Coronary artery (tissue), 2 donors: ENCODE measurements around the gene PLA2R1.

ENCODE experiments used
- DNase-seq: peaks from one replicate; pipeline ENCODE4 v3.0.0-alpha.2; 2017; ENCODE audit warnings: low spot score
- H3K27ac ChIP-seq, 2 donors: fragments of 200-600 bp; sonication (generic); one replicate each; pipeline ENCODE4 v1.5.1; 2016 to 2019
- H3K4me3 ChIP-seq: fragments of 200-600 bp; sonication (generic); 2 replicates; pipeline ENCODE4 v1.5.1; 2016; ENCODE audit warnings: mild to moderate bottlenecking, moderate library complexity
- TF ChIP-seq, protein P1 (sequence below): fragments of 200-600 bp; sonication (generic); IDR thresholded peaks from one replicate; pipeline ENCODE4 v1.5.1; 2019; ENCODE audit warnings: antibody characterized with exemption

The PLA2R1 gene

DNA sequence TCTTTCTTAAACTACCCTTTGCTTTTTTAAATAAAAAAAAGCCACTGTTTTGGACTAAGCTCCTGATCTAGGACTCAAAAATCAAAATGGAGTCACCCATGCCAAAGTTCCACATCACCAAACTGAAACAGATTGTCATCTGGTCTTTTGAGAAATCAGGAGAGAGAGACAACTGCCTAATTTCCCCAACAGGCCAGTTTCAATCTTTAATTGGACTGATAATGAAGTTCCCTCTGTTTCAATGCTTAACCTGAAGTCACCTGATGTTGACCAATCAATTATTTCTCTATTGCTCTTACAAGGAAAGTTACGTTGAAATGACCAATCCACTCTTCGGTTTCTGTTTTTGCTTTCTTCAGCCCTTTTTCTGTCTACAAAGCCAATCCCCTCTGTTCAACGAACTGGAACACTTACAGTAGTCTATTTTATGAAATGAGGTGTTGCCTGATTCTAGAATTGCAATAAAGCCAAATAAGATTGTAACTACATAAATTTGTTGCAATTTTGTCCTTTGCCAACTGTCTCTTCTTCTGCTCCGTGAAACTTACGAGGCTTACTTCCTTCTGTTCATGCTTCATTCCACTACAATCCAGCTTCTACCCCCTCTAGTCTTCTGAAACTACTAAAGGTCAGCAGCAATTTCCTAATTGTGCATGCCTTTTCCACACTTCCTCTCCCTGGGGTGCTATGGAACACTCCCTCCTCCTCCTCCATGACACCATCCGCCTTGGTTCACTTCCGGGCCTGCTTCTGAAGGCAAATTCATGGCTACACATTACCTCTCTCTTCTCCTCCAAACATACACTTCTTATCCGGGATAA lies 169.2 kb downstream of the PLA2R1 start:
- no peak overlapping the region for H3K27ac ChIP-seq
- TF ChIP-seq, protein P1, sequence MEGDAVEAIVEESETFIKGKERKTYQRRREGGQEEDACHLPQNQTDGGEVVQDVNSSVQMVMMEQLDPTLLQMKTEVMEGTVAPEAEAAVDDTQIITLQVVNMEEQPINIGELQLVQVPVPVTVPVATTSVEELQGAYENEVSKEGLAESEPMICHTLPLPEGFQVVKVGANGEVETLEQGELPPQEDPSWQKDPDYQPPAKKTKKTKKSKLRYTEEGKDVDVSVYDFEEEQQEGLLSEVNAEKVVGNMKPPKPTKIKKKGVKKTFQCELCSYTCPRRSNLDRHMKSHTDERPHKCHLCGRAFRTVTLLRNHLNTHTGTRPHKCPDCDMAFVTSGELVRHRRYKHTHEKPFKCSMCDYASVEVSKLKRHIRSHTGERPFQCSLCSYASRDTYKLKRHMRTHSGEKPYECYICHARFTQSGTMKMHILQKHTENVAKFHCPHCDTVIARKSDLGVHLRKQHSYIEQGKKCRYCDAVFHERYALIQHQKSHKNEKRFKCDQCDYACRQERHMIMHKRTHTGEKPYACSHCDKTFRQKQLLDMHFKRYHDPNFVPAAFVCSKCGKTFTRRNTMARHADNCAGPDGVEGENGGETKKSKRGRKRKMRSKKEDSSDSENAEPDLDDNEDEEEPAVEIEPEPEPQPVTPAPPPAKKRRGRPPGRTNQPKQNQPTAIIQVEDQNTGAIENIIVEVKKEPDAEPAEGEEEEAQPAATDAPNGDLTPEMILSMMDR = no peak
- no peak for DNase-seq
- no peak overlapping the region for H3K4me3 ChIP-seq

GRCh38 chr2:159891917-159892730 lies 170.3 kb downstream of the PLA2R1 start:
- no peak overlapping the region for H3K27ac ChIP-seq
- TF ChIP-seq, protein P1 = no peak
- DNase-seq = no peak
- H3K4me3 ChIP-seq = no peak overlapping the region

DNA sequence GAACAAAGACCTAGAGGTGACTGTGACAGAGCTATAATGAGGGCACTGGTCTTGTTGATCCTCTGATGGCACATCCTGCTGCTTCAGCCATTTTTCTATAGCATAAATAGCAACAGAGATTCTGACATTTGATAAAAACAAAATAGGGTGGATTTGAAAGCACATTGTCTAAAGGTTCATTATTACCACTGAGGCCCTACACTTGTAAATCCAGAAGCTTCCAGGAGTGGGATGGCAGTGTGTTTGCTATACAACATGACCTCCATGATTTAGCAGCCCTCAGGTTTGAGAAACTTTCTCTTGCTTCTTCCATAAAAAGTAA lies 171.2 kb downstream of the PLA2R1 start:
- no peak for DNase-seq

DNA sequence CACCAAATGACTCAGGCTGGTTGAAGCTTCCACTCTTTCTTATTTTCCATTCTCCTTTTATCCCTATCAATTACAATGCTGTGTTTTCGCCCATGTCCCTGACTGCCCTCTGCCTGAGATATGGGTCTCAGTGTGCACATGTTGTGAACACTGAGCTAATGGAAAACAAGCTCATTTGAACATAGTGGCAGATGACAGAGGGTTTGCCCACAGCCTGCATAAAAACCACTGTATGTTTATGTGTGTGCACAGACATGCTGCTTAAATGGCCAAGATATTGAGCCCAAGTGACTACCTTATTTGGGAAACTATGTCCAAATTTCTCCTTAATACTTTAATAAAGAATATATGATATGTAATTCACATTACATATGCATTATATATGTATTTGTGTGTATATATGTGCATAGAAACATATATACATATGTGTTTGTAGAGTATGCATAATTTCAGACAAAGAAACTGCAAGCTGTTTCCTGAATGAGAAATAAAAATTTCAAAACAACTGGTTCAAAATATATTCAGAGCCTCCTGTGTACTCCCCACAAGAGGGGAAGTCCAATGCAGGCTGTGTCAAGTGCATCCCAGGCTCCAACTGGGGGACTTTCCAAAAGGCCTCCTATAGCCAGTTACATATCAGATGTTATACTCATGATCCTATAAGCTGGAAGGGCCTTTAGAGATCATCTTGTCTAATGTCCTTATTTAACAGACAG lies 171.7 kb downstream of the PLA2R1 start:
- DNase-seq = no peak
- no peak overlapping the region for H3K4me3 ChIP-seq
- H3K27ac ChIP-seq = no peak overlapping the region
- TF ChIP-seq, protein P1 = no peak

More for the DNA sequence above, 171.2 kb downstream of the PLA2R1 start:
- Histone ChIP-seq H3K4me3 (no peak overlapping the region), H3K27ac (no peak overlapping the region)
- TF ChIP-seq, protein P1 = no peak

DNA sequence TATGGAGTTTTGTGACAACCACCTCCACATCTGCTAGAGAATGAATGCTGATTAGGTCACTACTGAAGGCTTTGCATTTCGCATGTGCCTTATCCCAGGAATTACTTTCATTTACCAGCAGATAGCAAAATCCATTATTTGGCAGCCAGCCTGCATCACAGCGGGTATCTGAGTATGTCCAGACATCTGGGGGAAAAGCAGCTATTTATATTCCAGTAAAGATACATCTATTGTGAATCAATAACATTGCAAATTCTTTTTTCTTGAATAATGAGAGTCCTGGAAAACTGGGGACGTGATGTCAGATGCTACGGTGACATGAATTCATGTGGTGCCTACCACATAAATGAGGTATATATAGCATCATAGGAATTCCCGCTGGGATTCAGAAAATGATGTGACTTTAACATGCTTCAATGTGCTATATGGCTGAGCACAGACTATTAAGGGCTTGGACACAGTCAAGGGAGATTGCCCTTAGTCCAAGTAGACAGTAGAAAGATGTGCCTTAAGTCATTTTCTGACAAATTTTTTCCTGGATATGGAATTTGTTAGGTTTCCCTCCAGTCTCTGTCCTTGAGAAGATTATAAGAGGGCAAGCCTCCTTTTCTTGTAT lies 180.2 kb downstream of the PLA2R1 start:
- TF ChIP-seq, protein P1 = no peak
- no peak for DNase-seq
- no peak overlapping the region for H3K27ac ChIP-seq
- H3K4me3 ChIP-seq = no peak overlapping the region
